OCI-LY7 (cell line): ENCODE data around the gene WDR82.

Experiments used
- CTCF ChIP-seq: fragments of 200-600 bp; sonication (generic); conservative IDR thresholded peaks from 2 replicates; pipeline ENCODE4 v1.5.1; 2014; ENCODE audit warnings: mild to moderate bottlenecking, antibody characterized with exemption, low read length, moderate library complexity, mixed read lengths
- EZH2phosphoT487 ChIP-seq: fragments of 200-600 bp; sonication (generic); IDR thresholded peaks from 2 replicates; pipeline ENCODE4 v1.6.1; 2018; ENCODE audit warnings: low read depth, borderline replicate concordance, mild to moderate bottlenecking, mixed run types, antibody characterized with exemption, low read length, moderate library complexity, mixed read lengths

DNA sequence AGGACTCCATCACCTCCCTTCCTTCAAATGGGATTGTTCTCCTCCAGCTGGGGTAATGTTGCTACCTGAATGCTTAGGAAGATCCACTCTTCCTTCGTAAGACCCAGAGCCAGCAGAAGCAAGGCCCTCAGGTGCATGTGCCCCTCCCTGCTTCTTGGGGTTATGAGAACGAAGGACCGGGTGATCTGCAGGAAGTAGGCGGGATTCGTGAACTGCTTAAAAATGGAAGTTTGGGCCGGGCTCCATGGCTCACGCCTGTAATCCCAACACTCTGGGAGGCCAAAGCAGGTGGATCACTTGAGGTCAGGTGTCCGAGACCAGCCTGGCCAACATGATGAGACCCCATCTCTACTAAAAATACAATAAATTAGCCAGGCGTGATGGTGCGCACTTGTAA is 61.0 kb downstream of the WDR82 start:
- TF ChIP-seq CTCF (no peak), EZH2phosphoT487 (no peak)
